GM10266 (cell line): Measurements from ENCODE around the gene CASTOR1.
"Not testable (repeated sequence)": the region's sequence is repeated elsewhere in the genome, so short reads cannot be mapped to it uniquely, and the experiment has no call there.

ENCODE experiments used
- DNase-seq: peaks from one replicate; pipeline ENCODE4 v3.0.0; 2012; ENCODE audit errors: extremely low spot score
- TF ChIP-seq, protein P1 (sequence below): IDR thresholded peaks from 2 replicates; pipeline ENCODE4 v1.5.1; 2012; ENCODE audit warnings: mild to moderate bottlenecking, low read depth; ENCODE audit not compliant: control insufficient read depth, insufficient read depth; ENCODE audit errors: missing control alignments

CASTOR1 gene

DNA sequence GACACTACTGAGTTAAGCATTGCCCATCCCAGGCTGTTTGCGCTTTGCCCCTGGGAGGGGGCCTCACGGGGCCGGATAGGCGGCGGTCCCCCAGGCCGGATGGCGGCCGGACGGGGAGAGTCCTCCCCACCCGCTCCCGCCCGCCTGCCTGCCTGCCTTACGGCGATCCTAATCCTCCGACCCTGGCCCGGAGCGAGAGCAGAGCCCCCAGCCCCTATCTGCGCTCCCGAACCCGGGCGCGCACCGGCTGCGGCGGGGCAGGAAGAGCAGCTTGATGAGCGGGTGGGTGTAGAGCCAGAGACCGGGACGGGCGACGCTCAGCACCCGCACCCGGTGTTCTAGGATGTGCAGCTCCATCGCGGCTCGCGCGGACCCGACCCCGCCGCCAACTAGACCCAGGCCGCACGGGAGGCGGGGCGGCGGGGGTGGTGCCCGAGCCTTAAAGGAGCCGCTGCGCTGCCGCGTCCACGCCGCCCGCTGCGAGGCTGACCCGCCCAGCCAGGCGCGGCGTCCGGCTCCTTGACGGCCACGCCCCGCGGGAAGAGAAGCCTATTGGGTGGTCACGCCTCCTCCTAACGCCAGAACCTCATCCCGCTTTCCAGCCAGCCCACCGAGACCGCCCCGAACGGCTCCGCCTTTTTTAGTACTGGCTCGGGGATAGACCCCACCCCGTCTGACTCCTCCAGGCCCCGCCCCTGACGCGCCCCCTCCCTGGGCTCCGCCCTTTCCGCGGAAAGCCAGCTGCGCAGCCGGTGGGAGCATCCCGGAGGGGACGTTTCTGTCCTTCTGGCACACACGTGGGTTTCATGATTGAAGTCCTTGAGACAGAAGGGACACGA lies at the start of gene CASTOR1:
TSS of gene CASTOR1 (minus strand) at position 365 of the 839 bp plus-strand sequence. CDS start at position 357, 8 bp downstream.
- TF ChIP-seq, protein P1, sequence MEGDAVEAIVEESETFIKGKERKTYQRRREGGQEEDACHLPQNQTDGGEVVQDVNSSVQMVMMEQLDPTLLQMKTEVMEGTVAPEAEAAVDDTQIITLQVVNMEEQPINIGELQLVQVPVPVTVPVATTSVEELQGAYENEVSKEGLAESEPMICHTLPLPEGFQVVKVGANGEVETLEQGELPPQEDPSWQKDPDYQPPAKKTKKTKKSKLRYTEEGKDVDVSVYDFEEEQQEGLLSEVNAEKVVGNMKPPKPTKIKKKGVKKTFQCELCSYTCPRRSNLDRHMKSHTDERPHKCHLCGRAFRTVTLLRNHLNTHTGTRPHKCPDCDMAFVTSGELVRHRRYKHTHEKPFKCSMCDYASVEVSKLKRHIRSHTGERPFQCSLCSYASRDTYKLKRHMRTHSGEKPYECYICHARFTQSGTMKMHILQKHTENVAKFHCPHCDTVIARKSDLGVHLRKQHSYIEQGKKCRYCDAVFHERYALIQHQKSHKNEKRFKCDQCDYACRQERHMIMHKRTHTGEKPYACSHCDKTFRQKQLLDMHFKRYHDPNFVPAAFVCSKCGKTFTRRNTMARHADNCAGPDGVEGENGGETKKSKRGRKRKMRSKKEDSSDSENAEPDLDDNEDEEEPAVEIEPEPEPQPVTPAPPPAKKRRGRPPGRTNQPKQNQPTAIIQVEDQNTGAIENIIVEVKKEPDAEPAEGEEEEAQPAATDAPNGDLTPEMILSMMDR = no peak
- DNase-seq = peak; percentile 97

DNA sequence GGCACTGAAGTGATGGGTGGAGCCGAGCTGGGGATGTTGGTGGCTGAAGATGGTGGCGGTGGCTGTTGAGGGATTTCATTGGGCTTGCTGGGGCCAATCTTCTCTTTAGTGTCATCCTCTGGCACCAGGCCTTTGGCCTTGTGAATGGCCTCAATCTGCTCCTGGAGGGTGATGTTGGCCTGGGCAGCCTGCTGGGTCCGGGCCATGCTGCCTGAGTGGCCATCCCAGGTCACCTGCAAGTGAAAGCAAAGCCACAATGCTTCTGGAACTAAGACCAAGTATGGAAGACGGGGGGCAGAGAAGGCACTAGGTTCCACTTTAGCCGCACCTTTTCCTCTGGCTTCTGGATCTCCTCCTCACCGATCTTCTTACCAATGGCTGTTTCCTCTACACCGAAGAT lies 49.5 kb upstream of the CASTOR1 start:
- TF ChIP-seq, protein P1 = no peak
- no peak for DNase-seq

DNA sequence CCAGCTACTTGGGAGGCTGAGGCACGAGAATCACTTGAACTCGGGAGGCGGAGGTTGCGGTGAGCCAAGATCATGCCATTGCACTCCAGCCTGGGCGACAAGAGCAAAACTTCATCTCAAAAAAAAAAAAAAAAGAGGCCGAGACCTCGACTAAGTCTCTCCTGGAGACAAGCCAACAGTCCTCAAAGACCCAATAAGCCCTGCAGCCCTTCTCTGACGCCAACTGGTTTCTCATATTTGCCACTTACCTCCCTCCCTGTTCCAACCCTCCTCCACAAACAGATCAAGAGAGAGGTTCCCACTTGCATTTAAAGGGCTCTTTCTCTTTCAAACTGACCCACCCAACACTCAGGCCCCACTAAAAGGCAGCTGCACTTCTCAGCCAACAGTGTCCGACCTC lies 49.0 kb upstream of the CASTOR1 start:
- DNase-seq = not testable (repeated sequence)

DNA sequence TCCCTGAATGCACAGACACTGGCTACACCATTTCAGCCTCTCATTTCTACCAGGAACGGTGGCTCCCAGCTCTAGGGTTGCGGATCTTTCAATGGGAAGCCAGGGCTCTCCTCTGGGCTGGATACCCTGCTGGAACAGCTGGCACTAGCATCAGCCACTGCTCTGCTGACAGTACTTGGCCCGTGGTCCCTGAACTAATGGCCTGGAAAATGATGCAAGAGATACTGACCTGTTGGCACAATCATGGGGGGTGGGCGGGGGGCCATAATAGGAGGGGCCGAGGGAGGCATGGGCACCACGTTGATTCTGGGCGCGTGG lies 48.1 kb upstream of the CASTOR1 start:
- TF ChIP-seq, protein P1 = no peak
- DNase-seq = no peak

DNA sequence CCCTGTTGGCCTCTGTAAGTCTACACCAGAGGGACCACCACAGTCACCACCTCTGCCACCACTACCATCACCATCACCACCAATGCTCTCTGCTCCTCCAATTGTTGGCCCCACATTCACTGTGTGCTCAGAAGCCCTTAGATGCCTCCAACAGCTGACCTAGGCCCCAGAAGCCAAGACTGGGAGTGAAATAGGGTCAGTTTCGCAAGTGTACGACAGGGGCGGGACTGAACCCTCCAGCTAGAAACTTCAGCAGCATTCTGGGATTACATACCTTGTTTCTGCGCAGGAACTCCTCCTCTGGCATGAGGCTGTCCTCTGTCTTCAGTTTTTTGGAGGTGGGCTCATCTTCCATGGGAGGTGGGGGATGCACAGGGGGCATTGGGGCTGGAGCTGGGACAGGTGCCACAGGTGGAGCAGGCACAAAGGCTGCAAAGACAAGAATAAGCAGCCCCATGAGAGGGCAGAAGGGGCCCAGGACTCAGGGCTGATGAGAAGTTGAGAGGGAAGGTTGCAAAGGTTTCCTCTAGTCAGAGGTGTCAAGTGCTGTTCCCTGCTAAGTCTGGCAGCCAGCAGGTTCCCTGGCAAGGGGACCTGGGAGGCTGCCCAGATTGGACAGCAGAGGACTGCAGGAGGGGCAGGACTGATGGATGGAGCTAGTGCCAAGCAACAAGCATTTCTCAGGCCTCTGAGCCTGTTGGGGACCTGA lies 47.6 kb upstream of the CASTOR1 start:
- TF ChIP-seq, protein P1 = no peak
- DNase-seq = no peak

DNA sequence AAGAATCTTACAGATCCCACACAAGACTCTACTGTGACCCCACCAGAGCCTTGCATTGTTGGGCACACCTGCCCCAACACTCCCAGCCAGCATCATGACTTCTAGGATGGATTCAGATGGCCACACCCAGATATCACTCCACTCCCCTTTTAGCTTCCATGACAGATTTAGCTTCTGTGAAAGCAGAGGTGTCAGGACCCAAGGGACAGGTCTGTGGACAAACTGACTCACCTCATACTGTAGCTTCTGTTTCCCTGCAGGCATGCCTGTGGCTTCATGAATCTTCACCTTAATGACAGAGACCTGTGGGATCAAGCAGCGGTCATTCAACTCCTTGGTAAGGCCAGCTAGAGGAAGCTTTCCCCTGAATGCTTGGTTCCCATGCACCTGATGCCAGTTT lies 45.9 kb upstream of the CASTOR1 start:
- DNase-seq = no peak
- TF ChIP-seq, protein P1 = no peak

DNA sequence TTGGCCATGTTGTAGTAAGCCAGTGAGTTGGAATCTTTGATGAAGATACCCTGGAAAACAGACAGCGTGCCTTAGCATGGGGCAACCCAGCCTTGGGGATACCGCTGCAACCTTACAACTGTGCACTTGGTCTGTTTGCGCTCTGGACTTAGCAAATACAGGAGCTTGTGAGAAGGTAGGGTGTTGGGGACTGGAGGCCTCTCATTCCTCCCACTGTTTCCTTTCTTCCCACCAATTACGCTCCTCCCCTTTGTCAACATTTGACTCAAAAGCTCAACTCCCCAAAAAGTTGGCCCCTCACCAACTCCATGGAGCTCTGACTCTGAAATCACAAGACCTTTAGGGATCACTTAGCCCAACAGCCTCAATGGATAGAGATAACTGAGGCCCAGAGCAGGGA lies 45.3 kb upstream of the CASTOR1 start:
- no peak for DNase-seq
- TF ChIP-seq, protein P1 = no peak

DNA sequence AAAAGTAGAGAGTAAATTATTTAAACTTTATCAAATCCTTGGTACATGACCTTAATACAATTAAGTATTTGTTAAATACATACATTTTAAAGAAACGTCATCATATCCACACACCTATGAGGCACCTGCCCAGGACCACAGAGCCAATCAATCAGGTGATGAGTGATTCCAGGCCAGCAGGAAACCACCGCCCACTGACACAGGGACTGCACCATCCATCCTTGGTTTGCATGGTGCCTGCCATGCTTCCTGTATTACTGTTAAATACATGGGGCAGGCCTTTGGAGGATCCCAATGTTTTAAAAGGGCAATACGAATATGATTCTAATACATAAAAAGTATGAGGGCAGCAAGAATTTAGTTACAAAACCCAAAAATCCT lies 44.4 kb upstream of the CASTOR1 start:
- DNase-seq = no peak
- TF ChIP-seq, protein P1 = no peak
